Activated CD8-positive, alpha-beta T cell treated with anti-CD3 and anti-CD28 coated beads, Interleukin-2, amount 10 ng/mL, durations not matched to agents 7 days and 5 days (primary cell): Measurements from ENCODE around the gene VAV3. TPM values are rescaled to one million over a fixed set of nuclear protein-coding genes. Genes with fewer than 3 reads are reported as not detected.

ENCODE experiments used
- ATAC-seq: fragments of 150-1000 bp; cut with Tn5 transposase; one replicate; pipeline ENCODE4 v1.10.0; 2021; ENCODE audit warnings: moderate library complexity
- CTCF ChIA-PET: fragments of 350-600 bp; sonication (Branson Sonifier 250); formaldehyde crosslinking; loops from one replicate; lab custom pipeline; 2021; ENCODE audit warnings: antibody characterized with exemption; lab: Charles Lee
- POLR2A ChIA-PET: fragments of 350-600 bp; sonication (Branson Sonifier 250); formaldehyde crosslinking; loops from one replicate; lab custom pipeline; 2021; ENCODE audit warnings: antibody characterized with exemption; lab: Charles Lee
- DNase-seq: peaks from one replicate; pipeline ENCODE4 v3.0.0-alpha.2; 2020
- H3K27ac Mint-ChIP-seq: one replicate; pipeline ENCODE4 v1.8.0; 2021; ENCODE audit warnings: mild to moderate bottlenecking, mixed read lengths
- H3K27me3 Mint-ChIP-seq: one replicate; pipeline ENCODE4 v1.8.0; 2021; ENCODE audit warnings: low read depth, mixed read lengths
- H3K36me3 Mint-ChIP-seq: one replicate; pipeline ENCODE4 v1.8.0; 2021; ENCODE audit warnings: low read depth, mixed read lengths
- H3K4me1 Mint-ChIP-seq: one replicate; pipeline ENCODE4 v1.8.0; 2021; ENCODE audit warnings: low read depth, mixed read lengths
- H3K4me3 Mint-ChIP-seq: one replicate; pipeline ENCODE4 v1.8.0; 2021; ENCODE audit warnings: mild to moderate bottlenecking, mixed read lengths
- H3K9me3 Mint-ChIP-seq: one replicate; pipeline ENCODE4 v1.8.0; 2022; ENCODE audit warnings: mixed read lengths; ENCODE audit not compliant: insufficient read depth
- total RNA-seq, 2 experiments: library from RNA; stranded (reverse); gene quantifications; one replicate each; pipeline ENCODE4 v1.2.3, GENCODE V29; 2021

VAV3 gene
- total RNA-seq, 2 experiments from 2014 or later, result 5.2 to 6.9 TPM

GRCh38 chr1:107877745-107878144 lies 87.2 kb downstream of the VAV3 start:
- POLR2A ChIA-PET, result interaction anchor here (0.8 kb wide), 1 partner anchor 86 kb away, joined by 3 read pairs; no protein-coding TSS in a partner anchor

GRCh38 chr1:107877092-107877491 lies 87.9 kb downstream of the VAV3 start:
- Mint-ChIP-seq H3K27me3 (no peaks in the 10 kb centered on the region), H3K36me3 (peaks cover 14% of the 10 kb centered on the region), H3K4me3 (no peak overlapping the region), H3K9me3 (peaks cover 5% of the 10 kb centered on the region), H3K27ac (no peak overlapping the region), H3K4me1 (peaks cover 14% of the 10 kb centered on the region)
- ChIA-PET CTCF (interaction anchor here (1.2 kb wide), 1 partner anchor 95 kb away, joined by 3 read pairs; no protein-coding TSS in a partner anchor), POLR2A (no interaction called here)
- DNase-seq (no peak), ATAC-seq (no peak)

More at GRCh38 chr1:107877745-107878144, 87.2 kb downstream of the VAV3 start:
- DNase-seq (no peak), ATAC-seq (no peak)
- CTCF ChIA-PET, result interaction anchor here (1.2 kb wide), 1 partner anchor 96 kb away, joined by 3 read pairs; no protein-coding TSS in a partner anchor
- Mint-ChIP-seq H3K36me3 (peaks cover 14% of the 10 kb centered on the region), H3K27me3 (no peaks in the 10 kb centered on the region), H3K9me3 (peaks cover 5% of the 10 kb centered on the region), H3K4me1 (peaks cover 14% of the 10 kb centered on the region), H3K4me3 (no peak overlapping the region), H3K27ac (no peak overlapping the region)

GRCh38 chr1:107875689-107876088 lies 89.3 kb downstream of the VAV3 start:
- H3K27me3 Mint-ChIP-seq, result no peaks in the 10 kb centered on the region
- no peak overlapping the region for H3K4me3 Mint-ChIP-seq
- POLR2A ChIA-PET, result interaction anchor here (0.6 kb wide), 1 partner anchor 24 kb away, joined by 3 read pairs; no protein-coding TSS in a partner anchor
- CTCF ChIA-PET, result no interaction called here
- ATAC-seq (no peak), DNase-seq (no peak)
- no peak overlapping the region for H3K27ac Mint-ChIP-seq
- H3K4me1 Mint-ChIP-seq, result peaks cover 17% of the 10 kb centered on the region
- peaks cover 5% of the 10 kb centered on the region for H3K9me3 Mint-ChIP-seq
- peaks cover 14% of the 10 kb centered on the region for H3K36me3 Mint-ChIP-seq

- peaks cover 5% of the 10 kb centered on the region for H3K9me3 Mint-ChIP-seq
- H3K27me3 Mint-ChIP-seq, result no peaks in the 10 kb centered on the region
- ATAC-seq (no peak), DNase-seq (no peak)
- no peak overlapping the region for H3K4me3 Mint-ChIP-seq
- H3K4me1 Mint-ChIP-seq, result peaks cover 17% of the 10 kb centered on the region
- ChIA-PET CTCF (interaction anchor here (1.3 kb wide), 1 partner anchor 91 kb away, joined by 4 read pairs; the partner anchor contains the start of gene VAV3), POLR2A (no interaction called here)
- peaks cover 19% of the 10 kb centered on the region for H3K36me3 Mint-ChIP-seq
- H3K27ac Mint-ChIP-seq, result no peak overlapping the region
Measured at GRCh38 chr1:107874221-107874620, 90.8 kb downstream of the VAV3 start.

- Mint-ChIP-seq H3K36me3 (peaks cover 12% of the 10 kb centered on the region), H3K27me3 (no peaks in the 10 kb centered on the region), H3K9me3 (no peaks in the 10 kb centered on the region), H3K4me3 (no peak overlapping the region), H3K4me1 (peaks cover 10% of the 10 kb centered on the region), H3K27ac (no peak overlapping the region)
- POLR2A ChIA-PET, result no interaction called here
- no peak for ATAC-seq
- CTCF ChIA-PET, result interaction anchor here (0.8 kb wide), 2 partner anchors 78 to 254 kb away, joined by 3 to 4 read pairs; no protein-coding TSS in a partner anchor
- no peak for DNase-seq
Measured at GRCh38 chr1:107871687-107872395, 93.1 kb downstream of the VAV3 start.

- ChIA-PET POLR2A (interaction anchor here (0.6 kb wide), 1 partner anchor 56 kb away, joined by 3 read pairs; no protein-coding TSS in a partner anchor), CTCF (interaction anchor here (0.8 to 1.5 kb wide), 3 partner anchors 77 to 254 kb away, joined by 3 to 4 read pairs (median 4); no protein-coding TSS in a partner anchor)
- H3K4me3 Mint-ChIP-seq, result no peak overlapping the region
- DNase-seq (no peak), ATAC-seq (no peak)
- peaks cover 8% of the 10 kb centered on the region for H3K4me1 Mint-ChIP-seq
- H3K27ac Mint-ChIP-seq, result no peak overlapping the region
- H3K36me3 Mint-ChIP-seq, result peaks cover 9% of the 10 kb centered on the region
- H3K27me3 Mint-ChIP-seq, result no peaks in the 10 kb centered on the region
- H3K9me3 Mint-ChIP-seq, result no peaks in the 10 kb centered on the region
Measured at GRCh38 chr1:107871259-107871658, 93.7 kb downstream of the VAV3 start.

GRCh38 chr1:107870696-107871095 lies 94.3 kb downstream of the VAV3 start:
- Mint-ChIP-seq H3K27ac (no peak overlapping the region), H3K36me3 (peaks cover 5% of the 10 kb centered on the region), H3K4me3 (no peak overlapping the region), H3K4me1 (peaks cover 10% of the 10 kb centered on the region), H3K9me3 (no peaks in the 10 kb centered on the region), H3K27me3 (no peaks in the 10 kb centered on the region)
- no peak for ATAC-seq
- ChIA-PET CTCF (interaction anchor here (0.8 to 1.5 kb wide), 2 partner anchors 77 to 88 kb away, joined by 4 read pairs; no protein-coding TSS in a partner anchor), POLR2A (interaction anchor here (0.6 kb wide), 1 partner anchor 56 kb away, joined by 3 read pairs; no protein-coding TSS in a partner anchor)
- no peak for DNase-seq

- H3K9me3 Mint-ChIP-seq, result peaks cover 4% of the 10 kb centered on the region
- POLR2A ChIA-PET, result no interaction called here
Measured at GRCh38 chr1:107867897-107868296, 97.1 kb downstream of the VAV3 start.

GRCh38 chr1:107867422-107867821 lies 97.6 kb downstream of the VAV3 start:
- DNase-seq (no peak), ATAC-seq (no peak)
- Mint-ChIP-seq H3K36me3 (peaks cover 9% of the 10 kb centered on the region), H3K9me3 (peaks cover 6% of the 10 kb centered on the region), H3K4me3 (no peak overlapping the region), H3K27ac (no peak overlapping the region), H3K27me3 (no peaks in the 10 kb centered on the region), H3K4me1 (peaks cover 23% of the 10 kb centered on the region)
- CTCF ChIA-PET, result interaction anchor here (1.2 kb wide), 1 partner anchor 68 kb away, joined by 3 read pairs; no protein-coding TSS in a partner anchor
- POLR2A ChIA-PET, result no interaction called here

More at GRCh38 chr1:107867897-107868296, 97.1 kb downstream of the VAV3 start:
- no peak overlapping the region for H3K4me3 Mint-ChIP-seq
- H3K27me3 Mint-ChIP-seq, result no peaks in the 10 kb centered on the region
- no peak overlapping the region for H3K27ac Mint-ChIP-seq
- H3K36me3 Mint-ChIP-seq, result peaks cover 8% of the 10 kb centered on the region
- ATAC-seq (no peak), DNase-seq (no peak)
- CTCF ChIA-PET, result no interaction called here
- peaks cover 21% of the 10 kb centered on the region for H3K4me1 Mint-ChIP-seq

- ChIA-PET CTCF (interaction anchor here (1.2 kb wide), 1 partner anchor 68 kb away, joined by 3 read pairs; no protein-coding TSS in a partner anchor), POLR2A (no interaction called here)
- Mint-ChIP-seq H3K27me3 (no peaks in the 10 kb centered on the region), H3K4me3 (no peak overlapping the region), H3K27ac (no peak overlapping the region), H3K4me1 (peaks cover 28% of the 10 kb centered on the region), H3K9me3 (peaks cover 12% of the 10 kb centered on the region), H3K36me3 (peaks cover 14% of the 10 kb centered on the region)
- ATAC-seq, result no peak
- no peak for DNase-seq
Measured at GRCh38 chr1:107866870-107867269, 98.1 kb downstream of the VAV3 start.

GRCh38 chr1:107865627-107866026 lies 99.4 kb downstream of the VAV3 start:
- H3K4me3 Mint-ChIP-seq, result no peak overlapping the region
- CTCF ChIA-PET, result no interaction called here
- peaks cover 28% of the 10 kb centered on the region for H3K4me1 Mint-ChIP-seq

GRCh38 chr1:107863342-107863741 lies 101.6 kb downstream of the VAV3 start:
- Mint-ChIP-seq H3K4me3 (no peak overlapping the region), H3K36me3 (peaks cover 18% of the 10 kb centered on the region), H3K27me3 (no peaks in the 10 kb centered on the region), H3K27ac (no peak overlapping the region), H3K4me1 (peaks cover 28% of the 10 kb centered on the region), H3K9me3 (peaks cover 26% of the 10 kb centered on the region)
- ChIA-PET CTCF (interaction anchor here (1.0 kb wide), 1 partner anchor 17 kb away, joined by 3 read pairs; no protein-coding TSS in a partner anchor), POLR2A (no interaction called here)
- DNase-seq (no peak), ATAC-seq (no peak)

More at GRCh38 chr1:107865627-107866026, 99.4 kb downstream of the VAV3 start:
- Mint-ChIP-seq H3K9me3 (peaks cover 20% of the 10 kb centered on the region), H3K27ac (no peak overlapping the region), H3K27me3 (no peaks in the 10 kb centered on the region), H3K36me3 (peaks cover 22% of the 10 kb centered on the region)
- DNase-seq (no peak), ATAC-seq (no peak)
- POLR2A ChIA-PET, result no interaction called here
